Esophagus muscularis mucosa (tissue), 4 donors: ENCODE results near the gene NPAS3. TPM values are rescaled to one million over a fixed set of nuclear protein-coding genes. Genes with fewer than 3 reads are reported as not detected.

ENCODE experiments used
- DNase-seq: peaks from one replicate; pipeline ENCODE4 v3.0.0-alpha.2; 2017; ENCODE audit errors: extremely low spot score
- H3K27ac ChIP-seq, 4 donors: fragments of 200-600 bp; sonication (generic); replicated peaks in 1 of 4; 1 replicate in 3 of 4; 2 replicates in 1 of 4; pipeline ENCODE4 v1.5.1; 2016 to 2019; ENCODE audit warnings: mild to moderate bottlenecking in 1 of 4
- H3K27me3 ChIP-seq, 4 donors: fragments of 200-600 bp; sonication (generic); one replicate each; pipeline versions ENCODE4 v1.5.1 to v1.6.0; 2016 to 2019
- H3K36me3 ChIP-seq, 4 donors: fragments of 200-600 bp; sonication (generic); one replicate each; pipeline ENCODE4 v1.5.1; 2016 to 2019
- H3K4me1 ChIP-seq, 4 donors: fragments of 200-600 bp; sonication (generic); one replicate each; pipeline ENCODE4 v1.5.1; 2016 to 2019
- H3K4me3 ChIP-seq, 4 donors: fragments of 200-600 bp; sonication (generic); 1 replicate in 2 of 4; 2 replicates in 2 of 4; pipeline ENCODE4 v1.5.1; 2016 to 2019; ENCODE audit warnings: mild to moderate bottlenecking in 4 of 4, moderate library complexity in 1 of 4
- H3K9me3 ChIP-seq, 4 donors: fragments of 200-600 bp; sonication (generic); 1 replicate in 3 of 4; 2 replicates in 1 of 4; pipeline ENCODE4 v1.5.1; 2016 to 2019
- EP300 ChIP-seq: sonication (generic); formaldehyde crosslinking; IDR thresholded peaks from one replicate; pipeline ENCODE4 v1.6.1; 2017; ENCODE audit warnings: antibody characterized with exemption
- POLR2A ChIP-seq: fragments of 450-650 bp; IDR thresholded peaks from one replicate; pipeline ENCODE4 v1.6.1; 2017; ENCODE audit warnings: antibody characterized with exemption, moderate library complexity, mild to moderate bottlenecking, low read depth
- POLR2AphosphoS5 ChIP-seq, 2 donors: sonication (generic); formaldehyde crosslinking; IDR thresholded peaks; one replicate each; pipeline ENCODE4 v1.6.1; 2017; ENCODE audit warnings: antibody characterized with exemption in 2 of 2
- WGBS: methylation state at CpG from one replicate; pipeline ENCODE4 v1.1.5; 2018; 5-methylcytosine and 5-hydroxymethylcytosine counted together
- intact Hi-C: fragments of 100-400 bp; cut with DNase I; formaldehyde crosslinking; loops from one replicate; pipeline ENCODE4 v1.15.1; 2023
- total RNA-seq, 4 donors: library from RNA; depleted of rRNA; stranded (reverse); fragments of >200 nt; gene quantifications; one replicate each; pipeline versions ENCODE4 v1.1.0 to v1.2.1, GENCODE V29; 2016
- TF ChIP-seq, protein P1 (sequence below), 3 experiments: fragments of 200-600 bp in 2 of 3; fragments of 450-650 bp in 1 of 3; sonication (generic) in 2 of 3; IDR thresholded peaks; one replicate each; pipeline ENCODE4 v1.5.1; 2017 to 2019; ENCODE audit warnings: antibody characterized with exemption in 3 of 3, mild to moderate bottlenecking in 2 of 3, moderate library complexity in 1 of 3

The NPAS3 gene
- total RNA-seq, 4 donors from 2014 or later = 3.3 to 7.3 (median 5.8) TPM

GRCh38 chr14:33561488-33562175 is 623.0 kb downstream of the NPAS3 start:
- H3K4me3 ChIP-seq = no peak overlapping the region
- TF ChIP-seq, protein P1, sequence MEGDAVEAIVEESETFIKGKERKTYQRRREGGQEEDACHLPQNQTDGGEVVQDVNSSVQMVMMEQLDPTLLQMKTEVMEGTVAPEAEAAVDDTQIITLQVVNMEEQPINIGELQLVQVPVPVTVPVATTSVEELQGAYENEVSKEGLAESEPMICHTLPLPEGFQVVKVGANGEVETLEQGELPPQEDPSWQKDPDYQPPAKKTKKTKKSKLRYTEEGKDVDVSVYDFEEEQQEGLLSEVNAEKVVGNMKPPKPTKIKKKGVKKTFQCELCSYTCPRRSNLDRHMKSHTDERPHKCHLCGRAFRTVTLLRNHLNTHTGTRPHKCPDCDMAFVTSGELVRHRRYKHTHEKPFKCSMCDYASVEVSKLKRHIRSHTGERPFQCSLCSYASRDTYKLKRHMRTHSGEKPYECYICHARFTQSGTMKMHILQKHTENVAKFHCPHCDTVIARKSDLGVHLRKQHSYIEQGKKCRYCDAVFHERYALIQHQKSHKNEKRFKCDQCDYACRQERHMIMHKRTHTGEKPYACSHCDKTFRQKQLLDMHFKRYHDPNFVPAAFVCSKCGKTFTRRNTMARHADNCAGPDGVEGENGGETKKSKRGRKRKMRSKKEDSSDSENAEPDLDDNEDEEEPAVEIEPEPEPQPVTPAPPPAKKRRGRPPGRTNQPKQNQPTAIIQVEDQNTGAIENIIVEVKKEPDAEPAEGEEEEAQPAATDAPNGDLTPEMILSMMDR (IDR thresholded peaks at IDR 0.05) = no peak
- no peak for TF ChIP-seq EP300
- no peak for TF ChIP-seq POLR2A
- no peak for TF ChIP-seq POLR2AphosphoS5 (IDR thresholded peaks at IDR 0.05)
- H3K27ac ChIP-seq = no peak overlapping the region
- H3K36me3 ChIP-seq = no peaks in the 10 kb centered on the region
- H3K27me3 ChIP-seq = no peaks in the 10 kb centered on the region
- DNase-seq = no peak
- 81% methylated on average over 7 of the region's 7 CpGs for WGBS
- H3K9me3 ChIP-seq = no peaks in the 10 kb centered on the region
- no peaks in the 10 kb centered on the region for H3K4me1 ChIP-seq
- intact Hi-C loops = no loop called here

DNA sequence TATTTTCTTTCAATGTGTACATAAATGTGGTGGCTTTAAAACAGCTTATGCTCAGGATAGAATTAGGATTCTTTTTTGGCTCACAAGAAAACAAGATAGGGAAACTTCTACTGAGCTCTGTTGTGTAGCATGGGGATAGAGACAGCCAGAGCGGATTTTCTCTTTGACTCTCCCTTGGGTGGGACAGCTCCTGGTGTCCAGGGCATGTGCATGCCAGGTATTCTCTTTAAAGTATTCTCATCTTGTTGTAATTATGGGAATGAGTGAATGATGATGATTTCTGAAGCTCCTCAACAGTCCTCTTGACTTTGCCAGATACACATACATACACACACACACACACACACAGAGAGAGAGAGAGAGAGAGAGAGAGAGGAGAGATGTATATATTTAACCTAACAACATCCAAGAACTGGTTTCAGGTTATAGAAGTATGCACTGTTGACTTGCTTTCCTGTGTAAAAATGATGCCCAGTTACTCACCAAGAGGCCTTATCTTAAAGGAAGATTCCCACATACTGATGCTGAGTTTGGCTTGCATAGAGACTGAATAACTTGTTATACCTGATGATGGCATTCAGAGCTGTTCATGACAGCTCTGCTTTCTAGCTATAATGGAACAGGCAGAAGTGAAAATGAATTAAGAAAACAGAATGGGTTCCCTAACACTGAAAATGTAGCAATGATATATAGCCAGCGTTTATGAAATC is 624.7 kb downstream of the NPAS3 start:
- no peak overlapping the region for H3K27ac ChIP-seq
- H3K9me3 ChIP-seq = no peaks in the 10 kb centered on the region
- H3K4me1 ChIP-seq = no peaks in the 10 kb centered on the region
- TF ChIP-seq POLR2A (no peak), POLR2AphosphoS5 (IDR thresholded peaks at IDR 0.05) (no peak)
- TF ChIP-seq, protein P1 (IDR thresholded peaks at IDR 0.05) = no peak
- H3K36me3 ChIP-seq = no peaks in the 10 kb centered on the region
- no peak overlapping the region for H3K4me3 ChIP-seq
- intact Hi-C loops = no loop called here
- DNase-seq = no peak
- no peaks in the 10 kb centered on the region for H3K27me3 ChIP-seq
- 95% methylated on average over 2 of the region's 2 CpGs for WGBS

- Histone ChIP-seq H3K27ac (no peak overlapping the region), H3K4me3 (no peak overlapping the region), H3K9me3 (no peaks in the 10 kb centered on the region), H3K36me3 (no peaks in the 10 kb centered on the region), H3K27me3 (no peaks in the 10 kb centered on the region), H3K4me1 (no peaks in the 10 kb centered on the region)
- TF ChIP-seq POLR2A (no peak), POLR2AphosphoS5 (IDR thresholded peaks at IDR 0.05) (no peak), EP300 (no peak)
- TF ChIP-seq, protein P1 (IDR thresholded peaks at IDR 0.05) = no peak
- intact Hi-C loops = no loop called here
- WGBS = 70% methylated on average over 1 of the region's 1 CpG
- DNase-seq = no peak
These were observed 625.2 kb downstream of the NPAS3 start for GRCh38 chr14:33563901-33564197.

- TF ChIP-seq POLR2A (no peak), EP300 (no peak), POLR2AphosphoS5 (IDR thresholded peaks at IDR 0.05) (no peak)
- TF ChIP-seq, protein P1 (IDR thresholded peaks at IDR 0.05) = no peak
- peaks cover 0 to 9% (median 6%) of the 10 kb centered on the region in 4 donors for H3K4me1 ChIP-seq
- no peak overlapping the region for H3K27ac ChIP-seq
- no peak for DNase-seq
- no peaks in the 10 kb centered on the region for H3K36me3 ChIP-seq
- no peaks in the 10 kb centered on the region for H3K27me3 ChIP-seq
- intact Hi-C loops = no loop called here
- H3K4me3 ChIP-seq = no peak overlapping the region
- no peaks in the 10 kb centered on the region for H3K9me3 ChIP-seq
- WGBS = 58% methylated on average over 3 of the region's 3 CpGs
These were observed 626.3 kb downstream of the NPAS3 start for GRCh38 chr14:33564774-33565630.
